Progenitor cell of endocrine pancreas (in vitro differentiated cells): ENCODE results near the gene GTF2IRD1. TPM values are rescaled to one million over a fixed set of nuclear protein-coding genes. Genes with fewer than 3 reads are reported as not detected.
A peak's percentile ranks its signal among the peaks of the same experiment; 100 is the strongest.
"Not testable (repeated sequence)": the region's sequence is repeated elsewhere in the genome, so short reads cannot be mapped to it uniquely, and the experiment has no call there.

Experiments
- DNase-seq: peaks from one replicate; pipeline ENCODE4 v3.0.0; 2021; ENCODE audit warnings: low spot score; ENCODE audit not compliant: unreplicated experiment
- H3K27ac Mint-ChIP-seq: 2 replicates; pipeline ENCODE4 v1.8.0; 2021; ENCODE audit warnings: mild to moderate bottlenecking, moderate library complexity, mixed read lengths
- H3K27me3 Mint-ChIP-seq: 2 replicates; pipeline ENCODE4 v1.8.0; 2021; ENCODE audit warnings: mixed read lengths
- H3K36me3 Mint-ChIP-seq: 2 replicates; pipeline ENCODE4 v1.8.0; 2022; ENCODE audit warnings: mixed read lengths; ENCODE audit not compliant: insufficient read depth
- H3K4me1 Mint-ChIP-seq: 2 replicates; pipeline ENCODE4 v1.8.0; 2021; ENCODE audit warnings: low read depth, mixed read lengths
- H3K4me3 Mint-ChIP-seq: 2 replicates; pipeline ENCODE4 v1.8.0; 2021; ENCODE audit warnings: low read depth, mild to moderate bottlenecking, moderate library complexity, mixed read lengths
- H3K9me3 Mint-ChIP-seq: 2 replicates; pipeline ENCODE4 v1.8.0; 2021; ENCODE audit warnings: low read depth, mixed read lengths
- total RNA-seq: library from RNA; stranded (reverse); gene quantifications from 2 replicates; pipeline ENCODE4 v1.2.1, GENCODE V29; 2021
- TF ChIP-seq, protein P1 (sequence below): fragments of 200-600 bp; sonication (generic); IDR thresholded peaks from one replicate; pipeline ENCODE4 v1.5.0; 2021; ENCODE audit warnings: antibody characterized with exemption, mild to moderate bottlenecking; ENCODE audit not compliant: unreplicated experiment

Gene GTF2IRD1
- total RNA-seq, 1 donor from 2014 or later, result 60.7 TPM

DNA sequence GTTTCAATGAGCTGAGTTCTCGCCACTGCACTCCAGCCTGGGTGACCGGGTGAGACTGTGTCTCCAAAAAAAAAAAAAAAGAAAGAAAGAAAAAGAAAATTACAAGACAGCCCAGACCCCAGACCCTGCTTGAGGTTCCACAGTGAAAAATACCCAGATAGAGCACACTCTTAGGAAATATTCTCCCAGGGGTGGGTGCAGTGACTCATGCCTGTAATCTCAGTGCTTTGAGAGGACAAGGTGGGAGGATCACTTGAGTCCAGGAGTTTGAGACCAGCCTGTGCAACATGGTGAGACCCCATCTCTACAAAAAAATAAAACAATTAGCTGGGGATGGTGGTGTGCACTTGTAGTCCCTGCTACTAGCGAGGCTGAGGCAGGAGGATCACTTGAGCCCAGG, 41.1 kb upstream of the GTF2IRD1 start:
- H3K27ac Mint-ChIP-seq, result no peak overlapping the region
- H3K27me3 Mint-ChIP-seq, result no peaks in the 10 kb centered on the region
- no peak overlapping the region for H3K4me3 Mint-ChIP-seq
- TF ChIP-seq, protein P1, sequence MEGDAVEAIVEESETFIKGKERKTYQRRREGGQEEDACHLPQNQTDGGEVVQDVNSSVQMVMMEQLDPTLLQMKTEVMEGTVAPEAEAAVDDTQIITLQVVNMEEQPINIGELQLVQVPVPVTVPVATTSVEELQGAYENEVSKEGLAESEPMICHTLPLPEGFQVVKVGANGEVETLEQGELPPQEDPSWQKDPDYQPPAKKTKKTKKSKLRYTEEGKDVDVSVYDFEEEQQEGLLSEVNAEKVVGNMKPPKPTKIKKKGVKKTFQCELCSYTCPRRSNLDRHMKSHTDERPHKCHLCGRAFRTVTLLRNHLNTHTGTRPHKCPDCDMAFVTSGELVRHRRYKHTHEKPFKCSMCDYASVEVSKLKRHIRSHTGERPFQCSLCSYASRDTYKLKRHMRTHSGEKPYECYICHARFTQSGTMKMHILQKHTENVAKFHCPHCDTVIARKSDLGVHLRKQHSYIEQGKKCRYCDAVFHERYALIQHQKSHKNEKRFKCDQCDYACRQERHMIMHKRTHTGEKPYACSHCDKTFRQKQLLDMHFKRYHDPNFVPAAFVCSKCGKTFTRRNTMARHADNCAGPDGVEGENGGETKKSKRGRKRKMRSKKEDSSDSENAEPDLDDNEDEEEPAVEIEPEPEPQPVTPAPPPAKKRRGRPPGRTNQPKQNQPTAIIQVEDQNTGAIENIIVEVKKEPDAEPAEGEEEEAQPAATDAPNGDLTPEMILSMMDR, result no peak
- H3K4me1 Mint-ChIP-seq, result no peaks in the 10 kb centered on the region
- H3K36me3 Mint-ChIP-seq, result no peaks in the 10 kb centered on the region
- DNase-seq, result no peak
- no peaks in the 10 kb centered on the region for H3K9me3 Mint-ChIP-seq

DNA sequence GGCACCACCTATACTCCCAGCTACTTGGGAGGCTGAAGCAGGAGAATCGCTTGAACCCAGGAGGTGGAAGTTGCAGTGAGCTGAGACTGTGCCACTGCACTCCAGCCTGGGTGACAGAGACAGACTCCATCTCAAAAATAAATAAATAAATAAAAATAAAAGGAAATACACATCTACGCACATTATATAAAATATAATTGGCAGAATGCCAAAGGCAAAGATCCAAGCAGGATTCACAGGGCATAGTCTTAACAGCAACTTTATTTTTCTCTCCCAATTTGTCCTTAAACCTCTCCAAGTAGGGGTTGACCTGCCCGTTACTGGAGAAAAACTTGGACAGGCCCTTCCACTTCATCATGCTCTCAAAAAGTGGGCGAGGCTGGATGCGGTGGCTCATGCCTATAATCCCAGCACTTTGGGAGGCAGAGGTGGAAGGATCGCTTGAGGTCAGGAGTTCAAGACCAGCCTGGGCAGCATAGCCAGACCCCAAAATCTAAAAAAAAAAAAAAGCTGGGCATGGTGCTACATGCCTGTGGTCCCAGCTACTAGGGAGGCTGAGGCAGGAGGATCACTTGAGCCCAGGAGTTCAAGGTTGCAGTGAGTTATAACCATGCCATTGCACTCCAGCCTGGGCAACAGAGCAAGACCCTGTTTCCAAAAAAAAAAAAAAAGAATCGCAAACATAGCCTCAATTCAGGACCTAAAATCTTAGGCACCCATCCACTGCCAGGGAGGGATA, 38.9 kb upstream of the GTF2IRD1 start:
- not testable (repeated sequence) for H3K4me1 Mint-ChIP-seq, DNase-seq, H3K4me3 Mint-ChIP-seq, H3K36me3 Mint-ChIP-seq, H3K9me3 Mint-ChIP-seq, H3K27ac Mint-ChIP-seq, H3K27me3 Mint-ChIP-seq

DNA sequence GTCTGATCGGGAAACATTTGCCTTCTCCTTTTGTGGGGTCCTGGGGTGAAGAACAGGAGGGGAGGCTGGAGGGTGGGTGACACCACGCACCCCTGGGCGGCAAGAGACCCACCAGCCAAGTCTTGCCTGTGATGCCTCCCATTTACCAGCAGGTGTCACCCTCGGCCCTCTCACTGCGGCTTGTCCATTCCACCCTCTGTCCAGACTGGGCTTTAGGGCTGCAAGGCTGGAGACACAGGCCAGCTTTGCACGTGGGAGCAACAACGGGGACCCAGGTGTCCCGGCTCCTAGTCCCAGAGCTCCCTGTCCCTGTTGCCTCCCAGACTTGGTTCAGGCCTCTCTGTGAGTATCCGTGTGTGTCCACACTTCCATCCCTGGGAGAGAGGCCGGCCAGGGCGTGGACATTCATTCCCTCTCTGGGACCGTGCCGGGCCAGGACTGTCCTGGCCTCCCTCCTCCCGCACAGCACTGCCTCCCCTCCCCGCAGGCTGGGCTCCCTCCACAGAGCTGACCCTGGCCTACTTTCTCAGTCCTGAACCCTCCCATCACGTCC, 36.2 kb upstream of the GTF2IRD1 start:
- Mint-ChIP-seq H3K27me3 (peaks cover 3% of the 10 kb centered on the region), H3K36me3 (no peaks in the 10 kb centered on the region), H3K4me3 (no peak overlapping the region), H3K27ac (peak overlapping the region; percentile 64), H3K9me3 (no peaks in the 10 kb centered on the region), H3K4me1 (no peaks in the 10 kb centered on the region)
- DNase-seq, result peak; percentile 67
- TF ChIP-seq, protein P1, result peak; percentile 97

DNA sequence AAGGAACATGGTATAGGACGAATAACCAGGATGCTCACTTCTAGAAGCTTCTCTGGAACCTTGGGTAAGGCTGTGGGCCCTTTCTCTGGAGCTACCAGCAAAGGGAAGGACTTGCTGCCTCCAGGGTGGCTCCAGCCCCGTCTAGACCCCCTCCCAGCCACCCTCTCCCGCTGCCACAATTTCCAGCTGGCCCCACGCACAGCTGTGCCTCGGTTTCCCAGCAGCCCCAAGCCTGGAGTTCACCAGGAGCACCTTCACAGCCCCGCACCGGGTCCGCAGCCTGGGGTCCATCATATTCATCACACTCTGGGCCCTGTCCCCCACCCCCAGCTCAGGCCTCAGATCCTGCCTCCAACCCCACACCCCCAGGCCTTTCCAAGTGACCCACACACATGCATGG, 35.6 kb upstream of the GTF2IRD1 start:
- Mint-ChIP-seq H3K4me3 (no peak overlapping the region), H3K9me3 (no peaks in the 10 kb centered on the region), H3K27me3 (peaks cover 3% of the 10 kb centered on the region), H3K4me1 (no peaks in the 10 kb centered on the region), H3K36me3 (no peaks in the 10 kb centered on the region), H3K27ac (no peak overlapping the region)
- TF ChIP-seq, protein P1, result no peak
- no peak for DNase-seq

DNA sequence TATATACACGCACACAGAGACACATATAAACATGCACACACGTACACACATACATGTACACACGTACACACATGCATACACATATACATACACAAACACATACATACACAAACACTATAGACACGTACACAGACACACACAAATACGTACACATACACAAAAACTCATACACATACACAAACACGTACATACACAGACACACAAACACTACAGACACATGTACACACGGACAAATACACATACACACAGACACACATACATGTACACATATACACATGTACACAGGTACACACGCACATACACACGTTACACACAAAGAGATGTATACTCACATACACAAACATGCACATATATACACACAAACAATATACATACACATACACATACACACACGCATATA, 35.2 kb upstream of the GTF2IRD1 start:
- Mint-ChIP-seq H3K4me1 (no peaks in the 10 kb centered on the region), H3K9me3 (no peaks in the 10 kb centered on the region), H3K27me3 (peaks cover 3% of the 10 kb centered on the region), H3K27ac (no peak overlapping the region), H3K36me3 (no peaks in the 10 kb centered on the region), H3K4me3 (no peak overlapping the region)
- DNase-seq, result no peak
- TF ChIP-seq, protein P1, result no peak

DNA sequence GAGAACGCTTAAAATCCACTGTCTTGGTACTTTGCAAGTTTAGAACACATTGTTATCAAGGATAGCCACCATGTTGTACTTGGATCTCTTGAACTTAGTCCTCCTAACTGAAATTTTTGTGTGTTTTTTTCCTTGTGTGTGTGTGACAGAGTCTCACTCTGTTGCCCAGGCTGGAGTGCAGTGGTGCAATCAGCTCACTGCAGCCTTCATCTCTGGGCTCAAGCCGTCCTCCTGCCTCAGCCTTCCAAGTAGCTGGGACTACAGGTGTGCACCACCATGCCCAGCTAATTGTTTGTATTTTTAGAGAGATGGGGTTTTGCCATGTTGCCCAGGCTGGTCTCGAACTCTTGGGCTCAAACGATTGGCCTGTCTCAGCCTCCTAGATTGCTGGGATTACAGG, 34.5 kb upstream of the GTF2IRD1 start:
- not testable (repeated sequence) for H3K27ac Mint-ChIP-seq, H3K27me3 Mint-ChIP-seq, H3K4me3 Mint-ChIP-seq, H3K9me3 Mint-ChIP-seq, H3K4me1 Mint-ChIP-seq, DNase-seq, H3K36me3 Mint-ChIP-seq
